Gastroesophageal sphincter (tissue), 3 donors: ENCODE measurements around the gene CCT6A.

ENCODE experiments used
- EP300 ChIP-seq: sonication (generic); formaldehyde crosslinking; IDR thresholded peaks from one replicate; pipeline ENCODE4 v1.6.1; 2017; ENCODE audit warnings: antibody characterized with exemption, mild to moderate bottlenecking
- POLR2A ChIP-seq, 2 donors: fragments of 450-650 bp; IDR thresholded peaks; one replicate each; pipeline ENCODE4 v1.6.1; 2017; ENCODE audit warnings: antibody characterized with exemption in 2 of 2, mild to moderate bottlenecking in 2 of 2, moderate library complexity in 1 of 2
- POLR2AphosphoS5 ChIP-seq: sonication (generic); formaldehyde crosslinking; IDR thresholded peaks from one replicate; pipeline ENCODE4 v1.6.1; 2017; ENCODE audit warnings: antibody characterized with exemption
- TF ChIP-seq, protein P1 (sequence below), 4 experiments: fragments of 200-600 bp in 2 of 4; fragments of 450-650 bp in 2 of 4; sonication (generic) in 1 of 4; IDR thresholded peaks; one replicate each; pipeline ENCODE4 v1.5.1; 2017 to 2019; ENCODE audit warnings: antibody characterized with exemption in 4 of 4, mild to moderate bottlenecking in 2 of 4, moderate library complexity in 2 of 4

DNA sequence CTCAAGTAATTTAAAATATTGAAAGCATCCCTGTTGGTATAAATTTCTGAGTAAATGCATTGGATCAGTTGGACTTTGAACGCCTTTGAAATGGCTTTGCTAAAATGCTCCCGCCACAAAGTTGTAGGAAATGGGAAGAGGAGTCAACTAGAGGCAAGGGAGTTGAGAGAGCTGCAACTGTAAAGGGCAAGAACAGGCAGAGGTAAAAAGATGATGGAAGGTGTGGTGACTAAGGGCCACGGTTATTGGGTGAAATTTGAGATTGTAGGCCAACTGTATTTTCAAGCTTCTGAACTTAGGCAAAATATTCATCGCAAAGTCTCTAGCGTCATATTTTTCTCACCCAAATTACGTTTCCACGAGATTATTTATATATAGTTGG is 11.9 kb downstream of the CCT6A start:
- TF ChIP-seq POLR2A (IDR thresholded peaks at IDR 0.05), result no peak
- TF ChIP-seq, protein P1, sequence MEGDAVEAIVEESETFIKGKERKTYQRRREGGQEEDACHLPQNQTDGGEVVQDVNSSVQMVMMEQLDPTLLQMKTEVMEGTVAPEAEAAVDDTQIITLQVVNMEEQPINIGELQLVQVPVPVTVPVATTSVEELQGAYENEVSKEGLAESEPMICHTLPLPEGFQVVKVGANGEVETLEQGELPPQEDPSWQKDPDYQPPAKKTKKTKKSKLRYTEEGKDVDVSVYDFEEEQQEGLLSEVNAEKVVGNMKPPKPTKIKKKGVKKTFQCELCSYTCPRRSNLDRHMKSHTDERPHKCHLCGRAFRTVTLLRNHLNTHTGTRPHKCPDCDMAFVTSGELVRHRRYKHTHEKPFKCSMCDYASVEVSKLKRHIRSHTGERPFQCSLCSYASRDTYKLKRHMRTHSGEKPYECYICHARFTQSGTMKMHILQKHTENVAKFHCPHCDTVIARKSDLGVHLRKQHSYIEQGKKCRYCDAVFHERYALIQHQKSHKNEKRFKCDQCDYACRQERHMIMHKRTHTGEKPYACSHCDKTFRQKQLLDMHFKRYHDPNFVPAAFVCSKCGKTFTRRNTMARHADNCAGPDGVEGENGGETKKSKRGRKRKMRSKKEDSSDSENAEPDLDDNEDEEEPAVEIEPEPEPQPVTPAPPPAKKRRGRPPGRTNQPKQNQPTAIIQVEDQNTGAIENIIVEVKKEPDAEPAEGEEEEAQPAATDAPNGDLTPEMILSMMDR (IDR thresholded peaks at IDR 0.05), result no peak
- no peak for TF ChIP-seq EP300
- no peak for TF ChIP-seq POLR2AphosphoS5
